H9 (cell line): ENCODE measurements around the gene ITPKB. TPM values are rescaled to one million over a fixed set of nuclear protein-coding genes. Genes with fewer than 3 reads are reported as not detected.
A peak's percentile ranks its signal among the peaks of the same experiment; 100 is the strongest.

Source experiments
- DNase-seq: peaks from one replicate; pipeline ENCODE4 v3.0.0-alpha.2; 2017
- H2AFZ ChIP-seq: one replicate; pipeline ENCODE4 v1.6.1; 2013; ENCODE audit warnings: mild to moderate bottlenecking, low read length, control low read depth, moderate library complexity
- H2AK5ac ChIP-seq: 2 replicates; pipeline ENCODE4 v1.6.1; 2013; ENCODE audit warnings: low read length, control low read depth, mixed read lengths; ENCODE audit not compliant: insufficient read length
- H2BK120ac ChIP-seq: one replicate; pipeline ENCODE4 v1.6.1; 2013; ENCODE audit warnings: low read depth, mild to moderate bottlenecking, low read length, control low read depth, inconsistent platforms; ENCODE audit not compliant: poor library complexity, severe bottlenecking
- H2BK12ac ChIP-seq: 2 replicates; pipeline ENCODE4 v1.6.1; 2013; ENCODE audit warnings: low read length, control low read depth, mixed read lengths, low read depth; ENCODE audit not compliant: insufficient read length
- H2BK15ac ChIP-seq: 2 replicates; pipeline ENCODE4 v1.6.1; 2013; ENCODE audit warnings: low read depth, low read length, control low read depth
- H2BK20ac ChIP-seq: one replicate; pipeline ENCODE4 v1.6.1; 2013; ENCODE audit warnings: low read depth, mild to moderate bottlenecking, low read length, control low read depth, inconsistent platforms; ENCODE audit not compliant: poor library complexity, severe bottlenecking
- H2BK5ac ChIP-seq: 2 replicates; pipeline ENCODE4 v1.6.1; 2013; ENCODE audit warnings: low read length, control low read depth, mixed read lengths; ENCODE audit not compliant: insufficient read length
- H3K14ac ChIP-seq: 2 replicates; pipeline ENCODE4 v1.6.1; 2013; ENCODE audit warnings: low read length, control low read depth; ENCODE audit not compliant: insufficient read depth
- H3K18ac ChIP-seq: 2 replicates; pipeline ENCODE4 v1.6.1; 2013; ENCODE audit warnings: low read depth, mild to moderate bottlenecking, mixed read lengths, low read length, control low read depth; ENCODE audit not compliant: insufficient read length
- H3K23ac ChIP-seq: 2 replicates; pipeline ENCODE4 v1.6.1; 2013; ENCODE audit warnings: low read length, control low read depth, mixed read lengths, low read depth; ENCODE audit not compliant: insufficient read length
- H3K23me2 ChIP-seq: 2 replicates; pipeline ENCODE4 v1.6.1; 2013; ENCODE audit warnings: low read depth, mild to moderate bottlenecking, mixed read lengths, low read length, control low read depth; ENCODE audit not compliant: insufficient read length, poor library complexity, severe bottlenecking
- H3K27ac ChIP-seq: 2 replicates; pipeline ENCODE4 v1.5.1; 2013; ENCODE audit warnings: low read length, control low read depth, mixed read lengths, low read depth; ENCODE audit not compliant: insufficient read length
- H3K27me3 ChIP-seq: 2 replicates; pipeline ENCODE4 v1.6.1; 2013; ENCODE audit warnings: low read length, control low read depth, inconsistent platforms; ENCODE audit not compliant: insufficient read depth
- H3K4ac ChIP-seq: 2 replicates; pipeline ENCODE4 v1.6.1; 2013; ENCODE audit warnings: low read depth, mild to moderate bottlenecking, control low read depth, inconsistent platforms, low read length, moderate library complexity
- H3K4me1 ChIP-seq: 2 replicates; pipeline ENCODE4 v1.6.1; 2013; ENCODE audit warnings: low read length, control low read depth, inconsistent platforms; ENCODE audit not compliant: insufficient read depth
- H3K4me2 ChIP-seq: 2 replicates; pipeline ENCODE4 v1.6.1; 2013; ENCODE audit warnings: low read length, control low read depth, mixed read lengths; ENCODE audit not compliant: insufficient read length, insufficient read depth
- H3K56ac ChIP-seq: 2 replicates; pipeline ENCODE4 v1.6.1; 2013; ENCODE audit warnings: low read depth, mild to moderate bottlenecking, mixed read lengths, low read length, control low read depth; ENCODE audit not compliant: insufficient read length
- H3K79me1 ChIP-seq: 2 replicates; pipeline ENCODE4 v1.6.1; 2013; ENCODE audit warnings: low read depth, mild to moderate bottlenecking, moderate library complexity, low read length, control low read depth, inconsistent platforms; ENCODE audit not compliant: insufficient read depth, poor library complexity, severe bottlenecking
- H3K79me2 ChIP-seq: 2 replicates; pipeline ENCODE4 v1.6.1; 2013; ENCODE audit warnings: low read length, control low read depth, inconsistent platforms; ENCODE audit not compliant: insufficient read depth
- H3K9ac ChIP-seq: 2 replicates; pipeline ENCODE4 v1.6.1; 2013; ENCODE audit warnings: low read length, control low read depth, mixed read lengths; ENCODE audit not compliant: insufficient read length; ENCODE audit errors: extremely low read depth
- H3K9me3 ChIP-seq: one replicate; pipeline ENCODE4 v1.6.1; 2013; ENCODE audit warnings: low read depth, low read length, inconsistent platforms; ENCODE audit not compliant: control insufficient read depth
- H3T11ph ChIP-seq: one replicate; pipeline ENCODE4 v1.6.1; 2013; ENCODE audit warnings: mild to moderate bottlenecking, low read length, control low read depth, inconsistent platforms
- H4K20me1 ChIP-seq: one replicate; pipeline ENCODE4 v1.6.1; 2013; ENCODE audit not compliant: control insufficient read depth, insufficient read length, insufficient read depth
- H4K5ac ChIP-seq: 2 replicates; pipeline ENCODE4 v1.6.1; 2013; ENCODE audit warnings: low read depth, mild to moderate bottlenecking, mixed read lengths, low read length, control low read depth; ENCODE audit not compliant: insufficient read length
- H4K8ac ChIP-seq: replicated peaks from 2 replicates; pipeline ENCODE4 v1.6.1; 2013; ENCODE audit warnings: low read length, control low read depth, mixed read lengths, low read depth; ENCODE audit not compliant: insufficient read length
- H4K91ac ChIP-seq: 2 replicates; pipeline ENCODE4 v1.6.1; 2013; ENCODE audit warnings: low read depth, mild to moderate bottlenecking, moderate library complexity, mixed read lengths, low read length, control low read depth; ENCODE audit not compliant: insufficient read length
- H3K27ac Mint-ChIP-seq, 3 experiments: 2 replicates in 2 of 3; 3 replicates in 1 of 3; pipeline ENCODE4 v1.8.0; 2020 to 2021; ENCODE audit warnings: mixed read lengths in 3 of 3, mild to moderate bottlenecking in 1 of 3, moderate library complexity in 1 of 3
- H3K27me3 Mint-ChIP-seq: 2 replicates; pipeline ENCODE4 v1.8.0; 2021; ENCODE audit warnings: low read depth, mild to moderate bottlenecking, moderate library complexity, mixed read lengths
- H3K36me3 Mint-ChIP-seq, 3 experiments: 2 replicates in 2 of 3; 3 replicates in 1 of 3; pipeline ENCODE4 v1.8.0; 2020 to 2021; ENCODE audit warnings: low read depth in 3 of 3, mixed read lengths in 3 of 3; ENCODE audit not compliant: insufficient read depth in 1 of 3
- H3K4me1 Mint-ChIP-seq, 2 experiments: 2 replicates each; pipeline ENCODE4 v1.8.0; 2020; ENCODE audit warnings: mixed read lengths in 2 of 2
- H3K4me3 Mint-ChIP-seq, 2 experiments: 2 replicates in 1 of 2; 3 replicates in 1 of 2; pipeline ENCODE4 v1.8.0; 2020 to 2021; ENCODE audit warnings: mild to moderate bottlenecking in 2 of 2, mixed read lengths in 2 of 2, moderate library complexity in 1 of 2
- H3K9me3 Mint-ChIP-seq, 2 experiments: 2 replicates in 1 of 2; 3 replicates in 1 of 2; pipeline ENCODE4 v1.8.0; 2020; ENCODE audit warnings: mild to moderate bottlenecking in 2 of 2, mixed read lengths in 2 of 2, moderate library complexity in 1 of 2
- WGBS: extraction: QIAGEN DNeasy Blood & Tissue Kit; methylation state at CpG from one replicate; pipeline ENCODE4 v1.1.7; 2013; ENCODE audit warnings: missing lambda C conversion rate, low lambda C conversion rate, mixed read lengths; ENCODE audit not compliant: insufficient read length; ENCODE audit errors: extremely low coverage; 5-methylcytosine and 5-hydroxymethylcytosine counted together
- total RNA-seq: library from RNA; stranded (reverse); gene quantifications from 2 replicates; pipeline ENCODE4 v1.2.1, GENCODE V29; 2021
- TF ChIP-seq, protein P1 (sequence below): fragments of 200-600 bp; sonication (generic); conservative IDR thresholded peaks from 3 replicates; pipeline ENCODE4 v1.8.0; 2021; ENCODE audit warnings: antibody characterized with exemption, mild to moderate bottlenecking

Gene ITPKB
- total RNA-seq, 1 experiment from 2014 or later = 3.8 TPM

DNA sequence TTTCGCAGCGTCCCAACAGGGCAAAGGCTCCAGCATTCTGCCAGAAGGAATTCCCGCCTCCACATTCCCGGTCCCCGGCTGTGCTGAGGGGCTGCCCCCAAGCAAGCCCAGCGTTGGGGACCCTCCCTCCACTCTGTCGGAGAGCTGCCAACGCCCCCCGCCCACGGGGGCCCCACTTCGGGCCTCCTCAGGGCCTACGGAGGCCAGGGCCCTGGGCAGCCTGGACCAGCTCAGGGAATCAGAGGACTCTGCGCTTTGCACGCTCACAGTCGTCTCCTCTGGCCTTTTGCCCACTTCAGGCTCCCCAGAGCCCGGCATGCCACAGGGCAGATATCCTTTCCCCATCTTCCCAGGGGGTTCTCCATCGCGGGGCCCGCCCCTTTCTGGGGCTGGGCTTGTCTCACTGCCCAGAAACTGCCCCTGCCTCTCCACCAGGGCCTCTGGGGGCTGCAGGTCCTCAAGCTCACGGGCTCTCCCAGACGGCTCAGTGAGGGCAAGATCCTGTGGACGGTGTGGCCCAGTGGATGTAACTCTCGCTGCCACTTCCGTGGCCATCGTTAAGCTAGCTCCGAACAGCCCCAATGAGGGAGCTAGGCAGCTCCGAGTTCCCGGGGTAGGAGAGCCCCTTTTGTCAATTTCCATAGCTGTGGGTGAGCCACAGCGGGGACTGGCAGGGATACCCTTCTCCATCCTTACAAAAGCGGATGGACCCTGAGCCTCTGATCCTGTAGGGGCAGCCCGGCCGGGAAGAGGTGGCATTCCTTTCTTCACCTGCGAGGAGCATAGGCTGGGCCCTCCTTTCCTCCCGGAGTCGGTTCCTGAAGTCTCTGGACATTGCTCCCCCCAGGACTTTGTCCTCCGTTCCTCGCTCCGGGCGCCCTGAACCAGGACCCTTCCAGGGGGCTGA, 2.8 kb downstream of the ITPKB start:
- Mint-ChIP-seq H3K4me1 (peaks cover 22 to 24% of the 10 kb centered on the region in 2 experiments), H3K27me3 (peaks cover 43% of the 10 kb centered on the region), H3K9me3 (no peaks in the 10 kb centered on the region; a peak in 1 of 5 replicates), H3K27ac (no peak overlapping the region; a peak in 1 of 7 replicates), H3K36me3 (peaks cover 0 to 2% (median 0%) of the 10 kb centered on the region in 3 experiments; a peak in 1 of 7 replicates), H3K4me3 (peak overlapping the region; percentile 69 to 70; a peak in 4 of 5 replicates)
- Histone ChIP-seq H4K20me1 (no peaks in the 10 kb centered on the region), H3K4ac (no peak overlapping the region), H3K56ac (no peak overlapping the region), H3K18ac (no peak overlapping the region), H3K9ac (no peak overlapping the region), H3K27me3 (peaks cover 11% of the 10 kb centered on the region; the same call in 1 of the 2 replicates), H3K9me3 (no peaks in the 10 kb centered on the region), H2AFZ (no peak overlapping the region), H2BK120ac (no peak overlapping the region), H3T11ph (no peak overlapping the region), H3K23me2 (peaks cover 25% of the 10 kb centered on the region), H2BK5ac (no peak overlapping the region), H2BK12ac (no peak overlapping the region), H3K4me2 (peak overlapping the region; percentile 84), H2AK5ac (no peak overlapping the region), H4K8ac (no peak overlapping the region), H4K91ac (no peak overlapping the region), H3K79me1 (no peaks in the 10 kb centered on the region), H2BK20ac (no peak overlapping the region), H3K27ac (no peak overlapping the region), H3K23ac (no peak overlapping the region), H4K5ac (no peak overlapping the region), H2BK15ac (no peak overlapping the region), H3K79me2 (no peaks in the 10 kb centered on the region), H3K4me1 (peaks cover 4% of the 10 kb centered on the region; the same call in 1 of the 2 replicates), H3K14ac (no peak overlapping the region)
- WGBS = no CpG with 5 or more reads among the region's 39 CpGs
- TF ChIP-seq, protein P1, sequence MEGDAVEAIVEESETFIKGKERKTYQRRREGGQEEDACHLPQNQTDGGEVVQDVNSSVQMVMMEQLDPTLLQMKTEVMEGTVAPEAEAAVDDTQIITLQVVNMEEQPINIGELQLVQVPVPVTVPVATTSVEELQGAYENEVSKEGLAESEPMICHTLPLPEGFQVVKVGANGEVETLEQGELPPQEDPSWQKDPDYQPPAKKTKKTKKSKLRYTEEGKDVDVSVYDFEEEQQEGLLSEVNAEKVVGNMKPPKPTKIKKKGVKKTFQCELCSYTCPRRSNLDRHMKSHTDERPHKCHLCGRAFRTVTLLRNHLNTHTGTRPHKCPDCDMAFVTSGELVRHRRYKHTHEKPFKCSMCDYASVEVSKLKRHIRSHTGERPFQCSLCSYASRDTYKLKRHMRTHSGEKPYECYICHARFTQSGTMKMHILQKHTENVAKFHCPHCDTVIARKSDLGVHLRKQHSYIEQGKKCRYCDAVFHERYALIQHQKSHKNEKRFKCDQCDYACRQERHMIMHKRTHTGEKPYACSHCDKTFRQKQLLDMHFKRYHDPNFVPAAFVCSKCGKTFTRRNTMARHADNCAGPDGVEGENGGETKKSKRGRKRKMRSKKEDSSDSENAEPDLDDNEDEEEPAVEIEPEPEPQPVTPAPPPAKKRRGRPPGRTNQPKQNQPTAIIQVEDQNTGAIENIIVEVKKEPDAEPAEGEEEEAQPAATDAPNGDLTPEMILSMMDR = no peak
- peak; percentile 49 for DNase-seq
